IMR-90 (cell line): Measurements from ENCODE around the gene OPCML. TPM values are rescaled to one million over a fixed set of nuclear protein-coding genes. Genes with fewer than 3 reads are reported as not detected.

Experiments used
- ATAC-seq: fragments of 200-7000 bp; cut with Tn5 transposase; 2 replicates; pipeline ENCODE4 v1.9.1; 2020; ENCODE audit warnings: low read depth, mild to moderate bottlenecking, moderate library complexity
- BruUV-seq: library from RNA; stranded (reverse); fragments of 400-500 nt; replicated peaks from 2 replicates; lab custom pipeline; 2021; lab: Mats Ljungman, UMichigan
- CTCF ChIA-PET: fragments of 300-600 bp; formaldehyde crosslinking; extraction: SDS; loops from one replicate; lab custom pipeline; 2021; ENCODE audit warnings: antibody characterized with exemption; lab: Yijun Ruan, JAX
- POLR2A ChIA-PET: fragments of 300-600 bp; sonication (Branson Sonifier 250); formaldehyde crosslinking; loops from one replicate; lab custom pipeline; 2022; ENCODE audit warnings: antibody characterized with exemption; ENCODE audit not compliant: unreplicated experiment; lab: Charles Lee
- DNase-seq: peaks from one replicate; pipeline ENCODE4 v3.0.0; 2013
- H2AFZ ChIP-seq: replicated peaks from 2 replicates; pipeline ENCODE3; 2013; ENCODE audit warnings: low read length, mild to moderate bottlenecking; ENCODE audit not compliant: poor library complexity
- H2AK5ac ChIP-seq: 2 replicates; pipeline ENCODE4 v1.6.1; 2013; ENCODE audit warnings: low read depth, low read length, inconsistent platforms
- H2AK9ac ChIP-seq: replicated peaks from 2 replicates; pipeline ENCODE3; 2013; ENCODE audit warnings: mild to moderate bottlenecking, low read depth, low read length, moderate library complexity; ENCODE audit not compliant: poor library complexity
- H2BK120ac ChIP-seq: 2 replicates; pipeline ENCODE4 v1.6.1; 2013; ENCODE audit warnings: low read depth, low read length, inconsistent platforms
- H2BK15ac ChIP-seq: 3 replicates; pipeline ENCODE4 v1.6.1; 2013; ENCODE audit warnings: low read depth, low read length, inconsistent platforms
- H2BK20ac ChIP-seq: 2 replicates; pipeline ENCODE4 v1.6.1; 2013; ENCODE audit warnings: low read depth, mild to moderate bottlenecking, inconsistent platforms, low read length, moderate library complexity
- H2BK5ac ChIP-seq: 2 replicates; pipeline ENCODE4 v1.6.1; 2013; ENCODE audit warnings: mild to moderate bottlenecking, low read depth, low read length, inconsistent platforms; ENCODE audit not compliant: poor library complexity, severe bottlenecking
- H3K14ac ChIP-seq: replicated peaks from 2 replicates; pipeline ENCODE4 v1.6.1; 2013; ENCODE audit warnings: low read depth, low read length, inconsistent platforms
- H3K18ac ChIP-seq: 2 replicates; pipeline ENCODE4 v1.6.1; 2013; ENCODE audit warnings: low read depth, low read length, control low read depth
- H3K23ac ChIP-seq: 2 replicates; pipeline ENCODE4 v1.6.1; 2013; ENCODE audit warnings: low read depth, low read length, inconsistent platforms
- H3K27ac ChIP-seq: 2 replicates; pipeline ENCODE4 v1.5.1; 2013; ENCODE audit warnings: mild to moderate bottlenecking, control low read depth, low read length; ENCODE audit not compliant: insufficient read depth
- H3K27me3 ChIP-seq: 2 replicates; pipeline ENCODE4 v1.6.1; 2013; ENCODE audit warnings: low read length; ENCODE audit not compliant: control insufficient read depth, insufficient read depth
- H3K36me3 ChIP-seq: 2 replicates; pipeline ENCODE4 v1.6.1; 2013; ENCODE audit warnings: low read length, mixed read lengths; ENCODE audit not compliant: control insufficient read depth, insufficient read depth
- H3K4ac ChIP-seq: 2 replicates; pipeline ENCODE4 v1.6.1; 2013; ENCODE audit warnings: low read depth, low read length, inconsistent platforms
- H3K4me1 ChIP-seq: 2 replicates; pipeline ENCODE4 v1.6.1; 2013; ENCODE audit warnings: low read length, mixed read lengths; ENCODE audit not compliant: control insufficient read depth, insufficient read depth
- H3K4me2 ChIP-seq: 2 replicates; pipeline ENCODE4 v1.6.1; 2013; ENCODE audit warnings: low read depth, mild to moderate bottlenecking, control low read depth, low read length, moderate library complexity
- H3K4me3 ChIP-seq: 2 replicates; pipeline ENCODE4 v1.5.1; 2013; ENCODE audit warnings: low read depth, mild to moderate bottlenecking, control low read depth, low read length, moderate library complexity; ENCODE audit not compliant: insufficient read depth
- H3K56ac ChIP-seq: 2 replicates; pipeline ENCODE4 v1.6.1; 2013; ENCODE audit warnings: low read length, inconsistent platforms; ENCODE audit not compliant: insufficient read depth; ENCODE audit errors: extremely low read depth
- H3K79me1 ChIP-seq, 2 experiments: 2 replicates each; pipeline ENCODE4 v1.6.1; 2013; ENCODE audit warnings: low read length in 2 of 2, inconsistent platforms in 1 of 2, low read depth in 1 of 2
- H3K9ac ChIP-seq: 2 replicates; pipeline ENCODE4 v1.6.1; 2013; ENCODE audit warnings: low read depth, low read length, control low read depth
- H3K9me1 ChIP-seq: 2 replicates; pipeline ENCODE4 v1.6.1; 2013; ENCODE audit warnings: low read length, inconsistent platforms; ENCODE audit not compliant: insufficient read depth
- H3K9me3 ChIP-seq: 2 replicates; pipeline ENCODE4 v1.6.1; 2013; ENCODE audit warnings: low read length; ENCODE audit not compliant: control insufficient read depth, insufficient read depth
- H4K20me1 ChIP-seq: 2 replicates; pipeline ENCODE4 v1.6.1; 2013; ENCODE audit warnings: low read length, inconsistent platforms; ENCODE audit not compliant: insufficient read depth
- H4K5ac ChIP-seq: 2 replicates; pipeline ENCODE4 v1.6.1; 2013; ENCODE audit warnings: mild to moderate bottlenecking, low read depth, low read length, control low read depth
- H4K8ac ChIP-seq, 2 experiments: 2 replicates each; pipeline ENCODE4 v1.6.1; 2013; ENCODE audit warnings: low read depth in 2 of 2, low read length in 2 of 2, control low read depth in 1 of 2, inconsistent platforms in 1 of 2
- H4K91ac ChIP-seq: 2 replicates; pipeline ENCODE4 v1.6.1; 2013; ENCODE audit warnings: low read depth, low read length, inconsistent platforms; ENCODE audit not compliant: insufficient read depth
- BHLHE40 ChIP-seq: fragments of 150-350 bp; IDR thresholded peaks from 2 replicates; pipeline ENCODE4 v1.6.1; 2016; ENCODE audit warnings: mild to moderate bottlenecking, low read depth, low read length
- RAD21 ChIP-seq: IDR thresholded peaks from 2 replicates; pipeline ENCODE4 v1.6.1; 2012; ENCODE audit warnings: low read length, improper control_type of control experiment
- RFX5 ChIP-seq: IDR thresholded peaks from 2 replicates; pipeline ENCODE4 v1.8.0; 2012; ENCODE audit warnings: low read depth, mild to moderate bottlenecking, low read length, moderate library complexity
- WGBS, 2 experiments: methylation state at CpG; one replicate each; pipeline versions ENCODE4 v1.1.5 to v1.1.7; 2013; ENCODE audit warnings: missing lambda C conversion rate in 2 of 2; ENCODE audit not compliant: insufficient read length in 1 of 2; ENCODE audit errors: extremely low coverage in 2 of 2; 5-methylcytosine and 5-hydroxymethylcytosine counted together
- dilution Hi-C: fragments of 300-500 bp; cut with HindIII; formaldehyde crosslinking; loops from one replicate; pipeline ENCODE4 v1.14.3; 2018; ENCODE audit warnings: low sequenced_read_pairs; ENCODE audit not compliant: unreplicated experiment
- in situ Hi-C: fragments of 300-500 bp; cut with MboI; formaldehyde crosslinking; loops from 3 replicates; pipeline ENCODE4 v1.14.3; 2019; ENCODE audit warnings: low sequenced_read_pairs, inconsistent platforms, mixed read lengths
- intact Hi-C: fragments of 100-400 bp; cut with micrococcal nuclease; formaldehyde crosslinking; loops from 2 replicates; pipeline ENCODE4 v1.10.0; 2022
- polyA plus RNA-seq, 3 experiments: library from polyadenylated mRNA; depleted of rRNA; stranded (reverse); fragments of >200 nt; gene quantifications; 2 replicates each; pipeline ENCODE4 v1.2.3, GENCODE V29; 2012; ENCODE audit warnings: low replicate concordance in 1 of 3
- total RNA-seq: library from RNA; depleted of rRNA; stranded (reverse); fragments of >200 nt; gene quantifications from 2 replicates; pipeline ENCODE4 v1.2.3, GENCODE V29; 2012

The OPCML gene
- total and polyA plus RNA-seq, 2 of the 4 experiments (the other 2 are of a cell fraction), result under 0.01 to 2.6 TPM

GRCh38 chr11:132850266-132850665 lies 682.0 kb downstream of the OPCML start:
- H3K9me3 ChIP-seq, result no peaks in the 10 kb centered on the region
- WGBS, 2 experiments, result 100% methylated on average over 1 of the region's 3 CpGs; no CpG with 5 or more reads in 1 of the 2 experiments
- no peak overlapping the region for H3K4ac ChIP-seq
- intact Hi-C loops (no loop called here), in situ Hi-C loops (no loop called here), dilution Hi-C loops (no loop called here)
- H3K4me3 ChIP-seq, result no peak overlapping the region
- H2AK5ac ChIP-seq, result no peak overlapping the region
- no TSS peak for BruUV-seq
- no peak overlapping the region for H4K5ac ChIP-seq
- H2AFZ ChIP-seq, result no peak overlapping the region
- no peak for TF ChIP-seq RFX5
- no peak for TF ChIP-seq RAD21
- no peak for TF ChIP-seq BHLHE40
- H3K27ac ChIP-seq, result no peak overlapping the region
- H4K91ac ChIP-seq, result no peak overlapping the region
- no peaks in the 10 kb centered on the region for H3K79me1 ChIP-seq
- H3K4me1 ChIP-seq, result no peaks in the 10 kb centered on the region
- no peak overlapping the region for H3K56ac ChIP-seq
- H3K23ac ChIP-seq, result no peak overlapping the region
- ATAC-seq (no peak), DNase-seq (no peak)
- no peak overlapping the region for H3K18ac ChIP-seq
- no peak overlapping the region for H2BK120ac ChIP-seq
- H4K20me1 ChIP-seq, result no peaks in the 10 kb centered on the region
- CTCF ChIA-PET, result no interaction called here
- no peak overlapping the region for H2BK20ac ChIP-seq
- H2BK15ac ChIP-seq, result no peak overlapping the region
- no peak overlapping the region for H3K4me2 ChIP-seq
- H2AK9ac ChIP-seq, result no peak overlapping the region
- no peaks in the 10 kb centered on the region for H3K36me3 ChIP-seq
- no peak overlapping the region for H4K8ac ChIP-seq
- no peak overlapping the region for H3K14ac ChIP-seq
- 0 out of 2 replicates have a peak, but pooled peaks cover 2% of the 10 kb centered on the region for H3K27me3 ChIP-seq
- no peaks in the 10 kb centered on the region; the same call in 1 of the 2 replicates for H3K9me1 ChIP-seq
- no peak overlapping the region for H2BK5ac ChIP-seq
- no peak overlapping the region for H3K9ac ChIP-seq
- POLR2A ChIA-PET, result no interaction called here
